ENCODE measurements around the gene ATP6V0B. TPM values are rescaled to one million over a fixed set of nuclear protein-coding genes. Genes with fewer than 3 reads are reported as not detected.

ATP6V0B gene
- polyA plus RNA-seq, 2 of the 4 experiments (the other 2 are of a cell fraction), result 97.0 to 101 TPM

DNA sequence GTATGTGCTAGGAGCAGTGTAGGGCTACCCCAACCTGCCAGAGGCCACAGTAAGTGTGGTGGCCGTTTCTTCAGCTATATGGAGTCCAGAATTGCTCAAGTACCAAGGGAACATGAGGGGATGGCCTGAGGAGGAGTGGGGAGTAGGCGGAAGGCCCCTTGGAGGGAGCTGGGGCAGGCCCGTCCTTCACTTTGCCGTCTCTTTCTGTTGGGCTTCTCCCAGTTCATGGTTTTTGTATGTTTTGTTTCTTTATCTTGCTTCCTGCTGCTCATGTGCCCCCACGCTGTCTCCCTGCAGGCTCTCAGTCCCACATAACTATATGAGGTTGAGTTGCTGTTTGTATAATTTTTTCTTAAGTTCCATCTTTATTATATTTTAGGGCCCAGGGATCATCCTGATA, 10.9 kb upstream of the ATP6V0B start:
- no peaks in the 10 kb centered on the region for H3K9me3 ChIP-seq
- H3K4me1 ChIP-seq, result no peaks in the 10 kb centered on the region
- POLR2A ChIA-PET, result no interaction called here
- DNase-seq (ENCODE audit: low read depth in 1 of 2, low spot score in 1 of 2), result no peak
- no peak overlapping the region for H3K4me3 ChIP-seq
- no peak overlapping the region for H3K27ac ChIP-seq
- ATAC-seq, result no peak
- TF ChIP-seq HOXB5 (CRISPR knock-in tag; IDR thresholded peaks at IDR 0.05) (no peak), CHD4 (IDR thresholded peaks at IDR 0.05; ENCODE audit: borderline replicate concordance) (no peak), HOXA7 (CRISPR knock-in tag; IDR thresholded peaks at IDR 0.05) (no peak), HEYL (CRISPR knock-in tag; IDR thresholded peaks at IDR 0.05) (no peak), FOXS1 (CRISPR knock-in tag; IDR thresholded peaks at IDR 0.05) (no peak), PHF8 (IDR thresholded peaks at IDR 0.05; ENCODE audit: borderline replicate concordance, low read depth) (no peak), EHF (CRISPR knock-in tag; IDR thresholded peaks at IDR 0.05) (no peak), RARB (CRISPR knock-in tag; IDR thresholded peaks at IDR 0.05) (no peak), RAD21 (conservative IDR thresholded peaks at IDR 0.05 in 1 of 2, IDR thresholded peaks at IDR 0.05 in 1 of 2) (no peak), JUNB (IDR thresholded peaks at IDR 0.05) (no peak), JUN (IDR thresholded peaks at IDR 0.05) (no peak), EP300 (IDR thresholded peaks at IDR 0.05) (no peak), RNF2 (IDR thresholded peaks at IDR 0.05; ENCODE audit: borderline replicate concordance, low read depth) (no peak)
- TF ChIP-seq, protein P1, sequence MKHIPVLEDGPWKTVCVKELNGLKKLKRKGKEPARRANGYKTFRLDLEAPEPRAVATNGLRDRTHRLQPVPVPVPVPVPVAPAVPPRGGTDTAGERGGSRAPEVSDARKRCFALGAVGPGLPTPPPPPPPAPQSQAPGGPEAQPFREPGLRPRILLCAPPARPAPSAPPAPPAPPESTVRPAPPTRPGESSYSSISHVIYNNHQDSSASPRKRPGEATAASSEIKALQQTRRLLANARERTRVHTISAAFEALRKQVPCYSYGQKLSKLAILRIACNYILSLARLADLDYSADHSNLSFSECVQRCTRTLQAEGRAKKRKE (CRISPR knock-in tag; IDR thresholded peaks at IDR 0.05; ENCODE audit: low read depth), result no peak
- TF ChIP-seq, protein P2, sequence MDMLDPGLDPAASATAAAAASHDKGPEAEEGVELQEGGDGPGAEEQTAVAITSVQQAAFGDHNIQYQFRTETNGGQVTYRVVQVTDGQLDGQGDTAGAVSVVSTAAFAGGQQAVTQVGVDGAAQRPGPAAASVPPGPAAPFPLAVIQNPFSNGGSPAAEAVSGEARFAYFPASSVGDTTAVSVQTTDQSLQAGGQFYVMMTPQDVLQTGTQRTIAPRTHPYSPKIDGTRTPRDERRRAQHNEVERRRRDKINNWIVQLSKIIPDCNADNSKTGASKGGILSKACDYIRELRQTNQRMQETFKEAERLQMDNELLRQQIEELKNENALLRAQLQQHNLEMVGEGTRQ (IDR thresholded peaks at IDR 0.05), result no peak
- TF ChIP-seq, protein P3, sequence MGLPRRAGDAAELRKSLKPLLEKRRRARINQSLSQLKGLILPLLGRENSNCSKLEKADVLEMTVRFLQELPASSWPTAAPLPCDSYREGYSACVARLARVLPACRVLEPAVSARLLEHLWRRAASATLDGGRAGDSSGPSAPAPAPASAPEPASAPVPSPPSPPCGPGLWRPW (IDR thresholded peaks at IDR 0.05), result no peak
- H3K4me2 ChIP-seq, result no peak overlapping the region
- CTCF ChIA-PET, result interaction anchor here (1.0 to 2.0 kb wide), 3 partner anchors 14 to 42 kb away, joined by 3 to 9 read pairs (median 5); no protein-coding TSS in a partner anchor
- FAIRE-seq, result no peak
- WGBS (ENCODE audit: missing lambda C conversion rate), result 94% methylated on average over 4 of the region's 5 CpGs

DNA sequence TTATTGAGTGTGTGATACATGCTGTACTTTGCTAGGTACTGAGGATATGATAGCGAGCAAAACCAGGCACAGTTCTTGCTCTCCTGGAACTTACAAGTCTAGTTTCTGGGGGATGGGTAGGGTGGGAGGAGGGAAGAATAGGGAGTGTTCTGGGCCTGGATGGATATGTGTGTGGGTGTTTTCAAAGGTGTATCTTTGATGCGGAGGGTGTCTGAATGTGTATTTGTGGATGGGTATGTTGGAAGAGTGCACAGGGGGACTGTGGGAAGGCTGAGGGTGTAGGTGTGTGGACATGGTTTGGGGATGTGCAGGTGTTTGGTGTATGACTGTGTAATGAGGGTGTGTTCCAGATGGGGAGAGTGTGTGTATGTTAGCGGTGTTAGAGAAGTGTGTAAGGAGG, 9.4 kb upstream of the ATP6V0B start:
- POLR2A ChIA-PET, result no interaction called here
- TF ChIP-seq HEYL (CRISPR knock-in tag; IDR thresholded peaks at IDR 0.05), result no peak
- no peak for TF ChIP-seq RARB (CRISPR knock-in tag; IDR thresholded peaks at IDR 0.05)
- no peak for TF ChIP-seq EP300 (IDR thresholded peaks at IDR 0.05)
- TF ChIP-seq BHLHE40 (IDR thresholded peaks at IDR 0.05; ENCODE audit: low read depth, low read length), result no peak
- TF ChIP-seq ZC3H11A (IDR thresholded peaks at IDR 0.05), result no peak
- TF ChIP-seq, protein P4, sequence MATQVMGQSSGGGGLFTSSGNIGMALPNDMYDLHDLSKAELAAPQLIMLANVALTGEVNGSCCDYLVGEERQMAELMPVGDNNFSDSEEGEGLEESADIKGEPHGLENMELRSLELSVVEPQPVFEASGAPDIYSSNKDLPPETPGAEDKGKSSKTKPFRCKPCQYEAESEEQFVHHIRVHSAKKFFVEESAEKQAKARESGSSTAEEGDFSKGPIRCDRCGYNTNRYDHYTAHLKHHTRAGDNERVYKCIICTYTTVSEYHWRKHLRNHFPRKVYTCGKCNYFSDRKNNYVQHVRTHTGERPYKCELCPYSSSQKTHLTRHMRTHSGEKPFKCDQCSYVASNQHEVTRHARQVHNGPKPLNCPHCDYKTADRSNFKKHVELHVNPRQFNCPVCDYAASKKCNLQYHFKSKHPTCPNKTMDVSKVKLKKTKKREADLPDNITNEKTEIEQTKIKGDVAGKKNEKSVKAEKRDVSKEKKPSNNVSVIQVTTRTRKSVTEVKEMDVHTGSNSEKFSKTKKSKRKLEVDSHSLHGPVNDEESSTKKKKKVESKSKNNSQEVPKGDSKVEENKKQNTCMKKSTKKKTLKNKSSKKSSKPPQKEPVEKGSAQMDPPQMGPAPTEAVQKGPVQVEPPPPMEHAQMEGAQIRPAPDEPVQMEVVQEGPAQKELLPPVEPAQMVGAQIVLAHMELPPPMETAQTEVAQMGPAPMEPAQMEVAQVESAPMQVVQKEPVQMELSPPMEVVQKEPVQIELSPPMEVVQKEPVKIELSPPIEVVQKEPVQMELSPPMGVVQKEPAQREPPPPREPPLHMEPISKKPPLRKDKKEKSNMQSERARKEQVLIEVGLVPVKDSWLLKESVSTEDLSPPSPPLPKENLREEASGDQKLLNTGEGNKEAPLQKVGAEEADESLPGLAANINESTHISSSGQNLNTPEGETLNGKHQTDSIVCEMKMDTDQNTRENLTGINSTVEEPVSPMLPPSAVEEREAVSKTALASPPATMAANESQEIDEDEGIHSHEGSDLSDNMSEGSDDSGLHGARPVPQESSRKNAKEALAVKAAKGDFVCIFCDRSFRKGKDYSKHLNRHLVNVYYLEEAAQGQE (IDR thresholded peaks at IDR 0.05), result no peak
- TF ChIP-seq PHF8 (IDR thresholded peaks at IDR 0.05; ENCODE audit: borderline replicate concordance, low read depth), result no peak
- TF ChIP-seq NPAS2 (CRISPR knock-in tag; IDR thresholded peaks at IDR 0.05; ENCODE audit: borderline replicate concordance), result no peak
- TF ChIP-seq, protein P5, sequence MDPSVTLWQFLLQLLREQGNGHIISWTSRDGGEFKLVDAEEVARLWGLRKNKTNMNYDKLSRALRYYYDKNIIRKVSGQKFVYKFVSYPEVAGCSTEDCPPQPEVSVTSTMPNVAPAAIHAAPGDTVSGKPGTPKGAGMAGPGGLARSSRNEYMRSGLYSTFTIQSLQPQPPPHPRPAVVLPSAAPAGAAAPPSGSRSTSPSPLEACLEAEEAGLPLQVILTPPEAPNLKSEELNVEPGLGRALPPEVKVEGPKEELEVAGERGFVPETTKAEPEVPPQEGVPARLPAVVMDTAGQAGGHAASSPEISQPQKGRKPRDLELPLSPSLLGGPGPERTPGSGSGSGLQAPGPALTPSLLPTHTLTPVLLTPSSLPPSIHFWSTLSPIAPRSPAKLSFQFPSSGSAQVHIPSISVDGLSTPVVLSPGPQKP (IDR thresholded peaks at IDR 0.05; ENCODE audit: low read depth, low read length), result no peak
- no peak for TF ChIP-seq SMC3 (IDR thresholded peaks at IDR 0.05)
- no peak for TF ChIP-seq MYC (IDR thresholded peaks at IDR 0.05; ENCODE audit: borderline replicate concordance, low read length)
- no peak for TF ChIP-seq POLR2A (IDR thresholded peaks at IDR 0.05; ENCODE audit: low read length)
- TF ChIP-seq EHMT2 (IDR thresholded peaks at IDR 0.05; ENCODE audit: low read depth), result no peak
- TF ChIP-seq CBX8 (IDR thresholded peaks at IDR 0.05), result no peak
- TF ChIP-seq, protein P6, sequence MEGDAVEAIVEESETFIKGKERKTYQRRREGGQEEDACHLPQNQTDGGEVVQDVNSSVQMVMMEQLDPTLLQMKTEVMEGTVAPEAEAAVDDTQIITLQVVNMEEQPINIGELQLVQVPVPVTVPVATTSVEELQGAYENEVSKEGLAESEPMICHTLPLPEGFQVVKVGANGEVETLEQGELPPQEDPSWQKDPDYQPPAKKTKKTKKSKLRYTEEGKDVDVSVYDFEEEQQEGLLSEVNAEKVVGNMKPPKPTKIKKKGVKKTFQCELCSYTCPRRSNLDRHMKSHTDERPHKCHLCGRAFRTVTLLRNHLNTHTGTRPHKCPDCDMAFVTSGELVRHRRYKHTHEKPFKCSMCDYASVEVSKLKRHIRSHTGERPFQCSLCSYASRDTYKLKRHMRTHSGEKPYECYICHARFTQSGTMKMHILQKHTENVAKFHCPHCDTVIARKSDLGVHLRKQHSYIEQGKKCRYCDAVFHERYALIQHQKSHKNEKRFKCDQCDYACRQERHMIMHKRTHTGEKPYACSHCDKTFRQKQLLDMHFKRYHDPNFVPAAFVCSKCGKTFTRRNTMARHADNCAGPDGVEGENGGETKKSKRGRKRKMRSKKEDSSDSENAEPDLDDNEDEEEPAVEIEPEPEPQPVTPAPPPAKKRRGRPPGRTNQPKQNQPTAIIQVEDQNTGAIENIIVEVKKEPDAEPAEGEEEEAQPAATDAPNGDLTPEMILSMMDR (IDR thresholded peaks at IDR 0.05), result no peak
- TF ChIP-seq ESRRA (IDR thresholded peaks at IDR 0.05; ENCODE audit: borderline replicate concordance, low read length), result no peak
- TF ChIP-seq HOXB13 (CRISPR knock-in tag; IDR thresholded peaks at IDR 0.05; ENCODE audit: low read depth), result no peak
- no peak for TF ChIP-seq KDM5A (IDR thresholded peaks at IDR 0.05)
- no peak for TF ChIP-seq JUNB (IDR thresholded peaks at IDR 0.05)
- TF ChIP-seq CEBPB (IDR thresholded peaks at IDR 0.05), result no peak

More for the DNA sequence above, 9.4 kb upstream of the ATP6V0B start:
- FAIRE-seq (no peak), ATAC-seq (no peak), DNase-seq (ENCODE audit: low read depth in 1 of 2, low spot score in 1 of 2) (no peak)
- Histone ChIP-seq H3K4me3 (no peak overlapping the region), H3K4me1 (no peaks in the 10 kb centered on the region), H3K27ac (no peak overlapping the region), H3K4me2 (no peak overlapping the region), H3K9me3 (no peaks in the 10 kb centered on the region)
- WGBS (ENCODE audit: missing lambda C conversion rate), result 91% methylated on average over 2 of the region's 3 CpGs
- CTCF ChIA-PET, result interaction anchor here (1.8 kb wide), 1 partner anchor 19 kb away, joined by 9 read pairs; no protein-coding TSS in a partner anchor

Measured in A549 (cell line).